DOHH2 (cell line): Measurements from ENCODE around the gene VARS2.
"Not testable (repeated sequence)": the region's sequence is repeated elsewhere in the genome, so short reads cannot be mapped to it uniquely, and the experiment has no call there.

Experiments used
- H3F3A ChIP-seq: fragments of 200-600 bp; sonication (generic), shearing (Covaris generic); 2 replicates; pipeline ENCODE4 v1.6.0; 2016; ENCODE audit warnings: antibody characterized with exemption, mild to moderate bottlenecking; ENCODE audit not compliant: control insufficient read depth, insufficient read depth
- H3K27ac ChIP-seq: fragments of 200-600 bp; sonication (generic); 2 replicates; pipeline ENCODE4 v1.5.1; 2014; ENCODE audit warnings: low read depth, mild to moderate bottlenecking, low read length, moderate library complexity
- H3K27me3 ChIP-seq: fragments of 200-600 bp; sonication (generic); 2 replicates; pipeline ENCODE4 v1.6.1; 2014; ENCODE audit warnings: mild to moderate bottlenecking, low read length, mixed read lengths; ENCODE audit not compliant: control insufficient read depth
- H3K36me3 ChIP-seq: fragments of 200-600 bp; sonication (generic); 2 replicates; pipeline ENCODE4 v1.6.1; 2014; ENCODE audit warnings: mild to moderate bottlenecking, low read length, moderate library complexity, mixed read lengths; ENCODE audit not compliant: control insufficient read depth
- H3K4me1 ChIP-seq: fragments of 200-600 bp; sonication (generic); 2 replicates; pipeline ENCODE4 v1.6.1; 2014; ENCODE audit warnings: mild to moderate bottlenecking, low read length, mixed read lengths; ENCODE audit not compliant: control insufficient read depth
- H3K4me2 ChIP-seq: fragments of 200-600 bp; sonication (generic); 2 replicates; pipeline ENCODE4 v1.6.0; 2014; ENCODE audit warnings: mild to moderate bottlenecking, low read length, moderate library complexity
- H3K4me3 ChIP-seq: fragments of 200-600 bp; sonication (generic); 2 replicates; pipeline ENCODE4 v1.5.1; 2014; ENCODE audit warnings: mild to moderate bottlenecking, low read length, mixed read lengths
- H3K79me2 ChIP-seq: fragments of 200-600 bp; sonication (generic); 2 replicates; pipeline ENCODE4 v1.6.1; 2014; ENCODE audit warnings: mild to moderate bottlenecking, low read length, mixed read lengths; ENCODE audit not compliant: control insufficient read depth
- H3K9me2 ChIP-seq: fragments of 200-600 bp; sonication (generic); replicated peaks from 2 replicates; pipeline ENCODE4 v1.6.1; 2014; ENCODE audit warnings: mild to moderate bottlenecking, low read length, mixed read lengths; ENCODE audit not compliant: control insufficient read depth
- H3K9me3 ChIP-seq: fragments of 200-600 bp; sonication (generic); 2 replicates; pipeline ENCODE4 v1.6.1; 2014; ENCODE audit warnings: antibody characterized with exemption, low read length, mixed read lengths; ENCODE audit not compliant: control insufficient read depth, insufficient read depth
- H4K20me1 ChIP-seq: fragments of 200-600 bp; sonication (generic); 2 replicates; pipeline ENCODE4 v1.6.0; 2014; ENCODE audit warnings: low read depth, mild to moderate bottlenecking, antibody characterized with exemption, low read length, moderate library complexity; ENCODE audit not compliant: control insufficient read depth, insufficient read depth
- CTCF ChIP-seq: fragments of 200-600 bp; sonication (generic); IDR thresholded peaks from one replicate; pipeline ENCODE4 v1.5.1; 2014; ENCODE audit warnings: antibody characterized with exemption, mild to moderate bottlenecking, low read depth, low read length; ENCODE audit not compliant: poor library complexity, severe bottlenecking
- EZH2phosphoT487 ChIP-seq: fragments of 200-600 bp; sonication (generic); IDR thresholded peaks from 2 replicates; pipeline ENCODE4 v1.6.1; 2017; ENCODE audit warnings: borderline replicate concordance, mild to moderate bottlenecking, antibody characterized with exemption, low read length, moderate library complexity, mixed read lengths

Gene VARS2

GRCh38 chr6:30907758-30908591 is 6.1 kb upstream of the VARS2 start, which contains the start of gene GTF2H4:
Gene GTF2H4 (plus strand): TSS chr6:30908207.
- Histone ChIP-seq H3K27ac (no peak within 1 kb of the TSS), H3K79me2 (peaks cover 14% of the 10 kb centered on the region), H3K9me2 (no peaks in the 10 kb centered on the region), H3K27me3 (no peaks in the 10 kb centered on the region), H3K36me3 (peaks cover 19% of the 10 kb centered on the region), H3K4me3 (peak within 1 kb of the TSS; percentile 96), H3K9me3 (no peaks in the 10 kb centered on the region), H3K4me2 (peak within 1 kb of the TSS; percentile 95), H3K4me1 (peaks cover 19% of the 10 kb centered on the region), H3F3A (peaks cover 5% of the 10 kb centered on the region; the same call in 1 of the 2 replicates), H4K20me1 (no peaks in the 10 kb centered on the region)
- no peak for TF ChIP-seq CTCF
- TF ChIP-seq EZH2phosphoT487: no peak

- no peaks in the 10 kb centered on the region for H3K9me3 ChIP-seq
- peaks cover 27% of the 10 kb centered on the region for H3K36me3 ChIP-seq
- H3K4me3 ChIP-seq: peak overlapping the region; percentile 96
- TF ChIP-seq CTCF (no peak), EZH2phosphoT487 (no peak)
- H3K27me3 ChIP-seq: no peaks in the 10 kb centered on the region
- no peaks in the 10 kb centered on the region for H4K20me1 ChIP-seq
- H3K4me2 ChIP-seq: peak overlapping the region; percentile 95
- peaks cover 9% of the 10 kb centered on the region; the same call in 1 of the 2 replicates for H3F3A ChIP-seq
- peaks cover 19% of the 10 kb centered on the region for H3K4me1 ChIP-seq
- peaks cover 14% of the 10 kb centered on the region for H3K79me2 ChIP-seq
- H3K27ac ChIP-seq: no peak overlapping the region
- H3K9me2 ChIP-seq: no peaks in the 10 kb centered on the region
These were observed 5.3 kb upstream of the VARS2 start for GRCh38 chr6:30908700-30909099.

- H4K20me1 ChIP-seq, H3K4me2 ChIP-seq, H3F3A ChIP-seq, H3K27ac ChIP-seq, H3K27me3 ChIP-seq, H3K9me2 ChIP-seq, H3K9me3 ChIP-seq, H3K4me3 ChIP-seq: not testable (repeated sequence)
- Histone ChIP-seq H3K4me1 (peaks cover 32% of the 10 kb centered on the region), H3K36me3 (peaks cover 36% of the 10 kb centered on the region), H3K79me2 (peaks cover 25% of the 10 kb centered on the region)
These were observed 3.6 kb upstream of the VARS2 start for GRCh38 chr6:30910473-30910872.

GRCh38 chr6:30912746-30913520 is 1.1 kb upstream of the VARS2 start:
- 0 out of 2 replicates have a peak, but pooled peaks cover 5% of the 10 kb centered on the region for H3F3A ChIP-seq
- no peaks in the 10 kb centered on the region for H3K9me2 ChIP-seq
- no peak overlapping the region for H3K4me3 ChIP-seq
- H3K4me1 ChIP-seq: peaks cover 31% of the 10 kb centered on the region
- no peak overlapping the region for H3K27ac ChIP-seq
- H3K4me2 ChIP-seq: peak overlapping the region; percentile 74; the same call in 1 of the 2 replicates
- H3K9me3 ChIP-seq: no peaks in the 10 kb centered on the region
- peaks cover 33% of the 10 kb centered on the region for H3K79me2 ChIP-seq
- H4K20me1 ChIP-seq: no peaks in the 10 kb centered on the region
- peaks cover 57% of the 10 kb centered on the region for H3K36me3 ChIP-seq
- TF ChIP-seq EZH2phosphoT487 (no peak), CTCF (no peak)
- H3K27me3 ChIP-seq: no peaks in the 10 kb centered on the region
